ENCODE results near the gene COLQ.
"Not testable (repeated sequence)": the region's sequence is repeated elsewhere in the genome, so short reads cannot be mapped to it uniquely, and the experiment has no call there.

Gene COLQ

DNA sequence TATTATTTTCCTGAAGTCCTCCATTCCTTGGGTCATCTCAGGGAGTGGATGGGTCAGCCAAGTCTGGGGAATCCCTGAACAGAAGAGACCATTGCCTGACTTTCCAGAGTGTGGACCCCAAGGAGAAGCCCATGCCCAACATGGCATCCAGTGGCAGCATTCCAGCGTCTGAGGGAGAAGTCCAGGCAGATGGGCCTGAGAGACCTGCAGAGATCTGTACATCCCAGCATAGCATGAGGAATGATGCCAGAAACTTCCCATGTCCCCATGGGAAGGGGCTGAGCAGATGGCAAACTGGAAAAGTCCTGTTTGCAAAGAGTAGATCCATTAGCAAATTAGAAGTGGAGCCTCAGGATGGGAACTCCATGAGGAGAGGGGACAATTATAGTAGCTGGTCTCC is 17.6 kb upstream of the COLQ start:
- no peaks in the 10 kb centered on the region for H3K9me3 ChIP-seq (ENCODE audit: control insufficient read depth, insufficient read depth, low read depth, low read length)
- H3K9ac ChIP-seq (ENCODE audit: low read length) = no peak overlapping the region
- no peaks in the 10 kb centered on the region for H3K36me3 ChIP-seq (ENCODE audit: control insufficient read depth, insufficient read depth, low read length)
- no peak overlapping the region for H3K4me3 ChIP-seq (ENCODE audit: low read depth, low read length)
- no peaks in the 10 kb centered on the region for H3K4me1 ChIP-seq (ENCODE audit: control insufficient read depth, insufficient read depth, low read length)
- H3K27me3 ChIP-seq (ENCODE audit: control insufficient read depth, insufficient read depth, low read length) = no peaks in the 10 kb centered on the region
- no peak overlapping the region for H3K27ac ChIP-seq (ENCODE audit: low read depth, low read length)

DNA sequence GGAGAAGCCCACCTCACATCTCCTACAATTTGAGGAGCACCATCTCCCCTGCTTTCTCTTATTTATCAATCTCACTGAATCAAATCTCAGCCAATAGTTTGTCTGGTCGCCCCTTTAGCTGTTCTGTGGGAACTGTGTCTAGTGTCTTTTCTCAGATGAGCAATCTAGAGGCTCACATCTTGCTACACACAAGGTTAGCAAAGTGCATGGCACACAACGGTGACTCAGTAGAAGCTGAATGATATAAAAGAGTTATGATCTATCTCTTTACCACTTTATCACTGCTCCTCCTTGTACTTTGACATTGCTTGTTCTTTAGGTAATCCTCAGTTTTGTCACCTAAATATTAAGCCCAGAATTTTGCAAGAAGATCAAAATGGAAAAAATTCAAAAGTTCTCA is 16.8 kb upstream of the COLQ start:
- Histone ChIP-seq H3K36me3 (ENCODE audit: control insufficient read depth, insufficient read depth, low read length) (no peaks in the 10 kb centered on the region), H3K9ac (ENCODE audit: low read length) (no peak overlapping the region), H3K4me1 (ENCODE audit: control insufficient read depth, insufficient read depth, low read length) (no peaks in the 10 kb centered on the region), H3K4me3 (ENCODE audit: low read depth, low read length) (no peak overlapping the region), H3K27me3 (ENCODE audit: control insufficient read depth, insufficient read depth, low read length) (no peaks in the 10 kb centered on the region), H3K27ac (ENCODE audit: low read depth, low read length) (no peak overlapping the region), H3K9me3 (ENCODE audit: control insufficient read depth, insufficient read depth, low read depth, low read length) (no peaks in the 10 kb centered on the region)

DNA sequence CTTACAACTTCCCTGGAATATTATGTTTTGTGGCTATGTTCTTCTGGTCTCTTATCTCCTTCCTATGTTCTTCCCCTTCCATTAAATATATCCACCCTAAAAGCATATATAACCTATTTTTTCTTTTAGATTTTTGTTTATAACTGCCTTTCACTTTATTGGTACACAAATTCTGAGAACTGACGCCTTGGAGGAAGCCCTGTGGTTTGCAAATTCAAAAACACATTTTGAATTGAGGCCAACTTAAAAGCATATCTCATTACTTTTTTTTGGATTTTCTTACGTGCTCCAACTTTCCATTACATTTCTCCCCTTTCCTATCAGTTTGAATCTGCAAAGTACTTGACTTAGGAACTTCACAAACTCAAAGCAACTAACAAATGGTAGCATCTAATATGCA is 15.3 kb upstream of the COLQ start:
- no peak overlapping the region for H3K27ac ChIP-seq (ENCODE audit: low read depth, low read length)
- H3K4me3 ChIP-seq (ENCODE audit: low read depth, low read length) = no peak overlapping the region
- H3K9me3 ChIP-seq (ENCODE audit: control insufficient read depth, insufficient read depth, low read depth, low read length) = no peaks in the 10 kb centered on the region
- no peaks in the 10 kb centered on the region for H3K27me3 ChIP-seq (ENCODE audit: control insufficient read depth, insufficient read depth, low read length)
- H3K4me1 ChIP-seq (ENCODE audit: control insufficient read depth, insufficient read depth, low read length) = no peaks in the 10 kb centered on the region
- H3K9ac ChIP-seq (ENCODE audit: low read length) = no peak overlapping the region
- no peaks in the 10 kb centered on the region for H3K36me3 ChIP-seq (ENCODE audit: control insufficient read depth, insufficient read depth, low read length)

DNA sequence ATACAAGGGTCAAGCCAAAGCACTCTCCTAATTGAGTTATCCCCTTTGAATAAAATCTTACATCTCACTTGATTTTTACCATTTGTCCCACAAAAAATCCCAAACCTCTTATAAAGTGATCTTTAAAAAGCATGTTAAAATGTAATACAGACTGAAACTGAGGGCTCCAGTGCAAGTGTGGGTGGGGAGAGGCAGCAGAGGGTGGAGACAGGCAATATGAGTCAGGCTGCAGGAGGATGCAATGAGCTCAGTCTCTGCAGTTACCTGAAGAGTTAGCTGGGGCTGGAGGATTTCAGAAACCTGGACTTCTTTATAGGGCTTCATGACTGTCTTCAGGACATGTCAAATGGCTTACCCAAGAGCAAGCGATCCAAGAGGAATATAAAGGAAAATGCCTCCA is 14.2 kb upstream of the COLQ start:
- no peak overlapping the region for H3K4me3 ChIP-seq (ENCODE audit: low read depth, low read length)
- no peak overlapping the region for H3K27ac ChIP-seq (ENCODE audit: low read depth, low read length)
- no peak overlapping the region for H3K9ac ChIP-seq (ENCODE audit: low read length)
- no peaks in the 10 kb centered on the region for H3K27me3 ChIP-seq (ENCODE audit: control insufficient read depth, insufficient read depth, low read length)
- H3K9me3 ChIP-seq (ENCODE audit: control insufficient read depth, insufficient read depth, low read depth, low read length) = no peaks in the 10 kb centered on the region
- H3K36me3 ChIP-seq (ENCODE audit: control insufficient read depth, insufficient read depth, low read length) = no peaks in the 10 kb centered on the region
- H3K4me1 ChIP-seq (ENCODE audit: control insufficient read depth, insufficient read depth, low read length) = no peaks in the 10 kb centered on the region

DNA sequence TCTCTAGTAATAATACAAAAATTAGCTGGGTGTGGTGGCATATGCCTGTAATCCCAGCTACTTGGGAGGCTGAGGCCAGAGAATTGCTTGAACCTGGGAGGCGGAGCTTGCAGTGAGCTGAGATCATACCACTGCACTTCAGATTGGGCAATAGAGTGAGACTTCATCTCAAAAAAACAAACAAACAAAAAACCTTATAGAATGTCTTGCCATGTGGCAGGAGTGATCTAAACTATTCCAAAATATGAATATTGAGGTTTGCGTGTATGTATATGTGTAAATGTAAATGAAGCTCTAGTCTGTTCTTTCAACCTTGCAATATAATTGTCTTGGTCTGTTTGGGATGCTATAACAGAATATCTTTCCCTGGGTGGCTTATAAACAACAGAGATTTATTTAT is 11.1 kb upstream of the COLQ start:
- H3K4me1 ChIP-seq (ENCODE audit: control insufficient read depth, insufficient read depth, low read length); H3K27ac ChIP-seq (ENCODE audit: low read depth, low read length); H3K36me3 ChIP-seq (ENCODE audit: control insufficient read depth, insufficient read depth, low read length); H3K4me3 ChIP-seq (ENCODE audit: low read depth, low read length); H3K9ac ChIP-seq (ENCODE audit: low read length); H3K27me3 ChIP-seq (ENCODE audit: control insufficient read depth, insufficient read depth, low read length); H3K9me3 ChIP-seq (ENCODE audit: control insufficient read depth, insufficient read depth, low read depth, low read length): not testable (repeated sequence)

DNA sequence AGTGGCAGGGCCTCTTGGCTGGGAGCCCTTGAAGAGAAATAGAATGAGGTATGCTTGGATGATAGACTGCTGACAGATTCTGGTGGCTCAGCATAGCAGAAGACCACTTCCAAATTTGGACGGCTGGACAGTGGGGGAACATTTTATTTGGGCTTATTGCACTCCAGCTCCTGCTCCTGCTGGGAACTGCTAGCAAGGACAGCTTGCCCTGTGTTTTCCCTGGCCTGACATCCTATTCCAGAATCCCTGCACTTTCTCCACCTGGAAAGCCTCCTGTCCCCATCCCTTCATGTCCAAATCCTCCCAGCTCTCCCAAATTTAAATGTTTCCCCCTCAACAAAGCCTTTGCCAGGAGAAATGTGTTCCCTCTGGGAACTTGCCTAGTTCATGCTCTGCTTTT is 9.8 kb upstream of the COLQ start:
- no peaks in the 10 kb centered on the region for H3K9me3 ChIP-seq (ENCODE audit: control insufficient read depth, insufficient read depth, low read depth, low read length)
- no peak overlapping the region for H3K27ac ChIP-seq (ENCODE audit: low read depth, low read length)
- H3K9ac ChIP-seq (ENCODE audit: low read length) = no peak overlapping the region
- no peaks in the 10 kb centered on the region for H3K27me3 ChIP-seq (ENCODE audit: control insufficient read depth, insufficient read depth, low read length)
- no peaks in the 10 kb centered on the region for H3K36me3 ChIP-seq (ENCODE audit: control insufficient read depth, insufficient read depth, low read length)
- H3K4me1 ChIP-seq (ENCODE audit: control insufficient read depth, insufficient read depth, low read length) = peaks cover 4% of the 10 kb centered on the region; the same call in 1 of the 2 replicates
- no peak overlapping the region for H3K4me3 ChIP-seq (ENCODE audit: low read depth, low read length)

DNA sequence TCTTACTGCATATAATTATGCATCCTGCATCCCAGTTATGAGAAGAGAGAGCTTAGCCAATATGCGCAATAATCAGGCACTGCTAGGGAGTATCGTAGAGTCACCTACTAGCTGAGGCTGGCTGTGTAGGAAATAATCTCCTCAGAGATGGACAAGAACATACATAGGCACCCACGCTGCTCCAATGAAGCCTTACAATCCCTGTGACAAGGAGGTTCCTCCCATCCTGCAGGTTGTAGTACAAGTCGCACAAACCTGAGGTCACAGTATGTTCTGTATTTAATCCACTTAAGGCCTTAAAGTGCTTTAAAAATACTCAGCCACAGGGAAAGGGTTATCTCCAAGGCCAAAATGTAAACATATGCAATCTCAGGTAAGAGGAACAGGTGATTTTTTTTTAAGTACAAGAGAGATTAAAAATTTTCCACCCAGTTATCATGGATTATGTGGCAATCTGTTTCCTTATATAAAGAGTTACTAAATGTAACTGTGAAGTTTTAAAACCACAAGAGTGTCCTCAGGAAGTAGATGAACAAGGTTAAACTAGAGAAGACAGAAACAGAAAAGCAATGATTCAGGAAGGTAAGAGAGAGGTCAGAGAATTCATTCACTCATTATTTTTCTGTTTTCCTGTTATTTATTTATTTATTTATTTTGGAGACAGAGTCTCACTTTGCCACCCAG is 7.5 kb upstream of the COLQ start:
- Histone ChIP-seq H3K9ac (ENCODE audit: low read length) (no peak overlapping the region), H3K27ac (ENCODE audit: low read depth, low read length) (no peak overlapping the region), H3K4me3 (ENCODE audit: low read depth, low read length) (no peak overlapping the region), H3K36me3 (ENCODE audit: control insufficient read depth, insufficient read depth, low read length) (no peaks in the 10 kb centered on the region), H3K4me1 (ENCODE audit: control insufficient read depth, insufficient read depth, low read length) (peaks cover 4% of the 10 kb centered on the region; the same call in 1 of the 2 replicates), H3K9me3 (ENCODE audit: control insufficient read depth, insufficient read depth, low read depth, low read length) (no peaks in the 10 kb centered on the region), H3K27me3 (ENCODE audit: control insufficient read depth, insufficient read depth, low read length) (no peaks in the 10 kb centered on the region)

DNA sequence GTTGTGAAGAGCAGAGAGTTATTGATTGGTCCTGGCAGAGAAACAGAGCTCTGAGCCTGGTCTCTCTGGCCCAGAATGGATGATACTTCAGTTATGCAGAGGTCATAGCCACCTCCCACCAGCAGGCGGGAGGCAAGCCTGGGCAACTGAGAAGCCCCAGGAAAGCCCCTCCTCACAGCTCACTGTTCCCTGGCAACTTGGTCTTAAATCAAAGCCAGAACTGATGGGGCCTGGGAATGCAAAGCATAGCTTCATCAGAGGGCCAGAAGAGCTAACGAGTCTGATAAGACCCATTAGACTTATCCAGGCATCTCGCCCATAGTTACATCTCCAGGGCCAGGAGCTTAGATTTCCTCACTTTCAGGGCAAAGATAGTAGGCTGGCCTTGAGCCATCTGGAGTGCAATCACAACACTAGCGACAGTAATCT is 5.5 kb upstream of the COLQ start:
- Histone ChIP-seq H3K4me3 (ENCODE audit: low read depth, low read length) (no peak overlapping the region), H3K9ac (ENCODE audit: low read length) (no peak overlapping the region), H3K9me3 (ENCODE audit: control insufficient read depth, insufficient read depth, low read depth, low read length) (no peaks in the 10 kb centered on the region), H3K27me3 (ENCODE audit: control insufficient read depth, insufficient read depth, low read length) (no peaks in the 10 kb centered on the region), H3K4me1 (ENCODE audit: control insufficient read depth, insufficient read depth, low read length) (peaks cover 4% of the 10 kb centered on the region; the same call in 1 of the 2 replicates), H3K36me3 (ENCODE audit: control insufficient read depth, insufficient read depth, low read length) (no peaks in the 10 kb centered on the region), H3K27ac (ENCODE audit: low read depth, low read length) (no peak overlapping the region)

DNA sequence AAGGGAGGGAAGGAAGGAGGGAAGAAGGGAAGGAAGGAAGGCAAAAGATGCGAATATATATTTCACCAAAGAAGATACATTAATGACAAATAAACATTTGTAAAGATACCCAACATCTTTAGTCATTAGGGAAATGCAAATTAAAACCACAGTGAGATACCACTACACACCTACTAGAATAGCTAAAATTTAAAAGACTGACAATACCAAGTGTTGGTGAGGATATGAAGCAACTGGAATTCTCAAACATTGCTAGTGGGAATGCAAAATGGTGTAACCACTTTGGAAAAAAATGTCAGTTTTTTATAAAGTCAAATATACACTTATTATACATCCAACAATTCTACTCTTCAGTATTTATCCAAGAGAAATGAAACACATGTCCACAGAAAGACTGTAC is 4.3 kb upstream of the COLQ start:
- Histone ChIP-seq H3K27ac (ENCODE audit: low read depth, low read length) (no peak overlapping the region), H3K9ac (ENCODE audit: low read length) (no peak overlapping the region), H3K9me3 (ENCODE audit: control insufficient read depth, insufficient read depth, low read depth, low read length) (no peaks in the 10 kb centered on the region), H3K27me3 (ENCODE audit: control insufficient read depth, insufficient read depth, low read length) (no peaks in the 10 kb centered on the region), H3K36me3 (ENCODE audit: control insufficient read depth, insufficient read depth, low read length) (no peaks in the 10 kb centered on the region), H3K4me3 (ENCODE audit: low read depth, low read length) (no peak overlapping the region), H3K4me1 (ENCODE audit: control insufficient read depth, insufficient read depth, low read length) (peaks cover 13% of the 10 kb centered on the region)

DNA sequence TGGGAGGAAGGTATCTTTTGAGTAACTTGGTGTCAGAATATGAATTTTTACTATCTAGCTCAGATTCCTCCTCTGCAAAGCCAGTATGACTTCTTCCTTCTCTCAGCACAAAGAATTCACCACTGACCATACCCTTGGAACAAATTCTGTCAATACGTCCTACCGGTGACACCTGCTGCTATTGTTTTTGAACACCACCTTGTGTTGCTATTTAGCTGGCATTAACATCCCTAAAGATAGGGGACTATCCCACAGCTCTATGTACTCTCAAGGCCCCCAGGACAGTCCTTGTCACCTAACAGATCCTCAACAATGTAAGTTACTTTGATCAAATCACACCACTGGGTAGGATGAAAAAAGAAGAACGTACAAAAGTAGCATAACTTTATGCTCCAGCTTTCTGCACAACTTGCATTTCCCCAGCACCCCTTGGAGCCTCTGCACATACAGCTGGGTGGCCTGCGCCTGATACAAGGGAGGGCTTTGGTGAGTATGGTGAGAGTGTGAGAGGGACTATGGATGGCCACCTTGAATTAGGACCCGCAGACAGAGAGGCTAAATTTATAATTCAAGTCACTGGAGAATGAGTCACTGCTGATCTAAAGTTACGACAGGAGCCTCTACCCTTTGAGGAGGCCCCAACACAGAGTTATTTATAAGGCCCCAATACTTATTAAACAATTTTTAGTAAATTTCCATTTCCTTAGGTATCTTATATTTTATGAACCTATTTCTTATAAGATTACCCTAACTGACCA is 2.3 kb upstream of the COLQ start:
- Histone ChIP-seq H3K9me3 (ENCODE audit: control insufficient read depth, insufficient read depth, low read depth, low read length) (no peaks in the 10 kb centered on the region), H3K9ac (ENCODE audit: low read length) (no peak overlapping the region), H3K36me3 (ENCODE audit: control insufficient read depth, insufficient read depth, low read length) (no peaks in the 10 kb centered on the region), H3K4me1 (ENCODE audit: control insufficient read depth, insufficient read depth, low read length) (peaks cover 18% of the 10 kb centered on the region), H3K27ac (ENCODE audit: low read depth, low read length) (no peak overlapping the region), H3K4me3 (ENCODE audit: low read depth, low read length) (no peak overlapping the region), H3K27me3 (ENCODE audit: control insufficient read depth, insufficient read depth, low read length) (no peaks in the 10 kb centered on the region)

DNA sequence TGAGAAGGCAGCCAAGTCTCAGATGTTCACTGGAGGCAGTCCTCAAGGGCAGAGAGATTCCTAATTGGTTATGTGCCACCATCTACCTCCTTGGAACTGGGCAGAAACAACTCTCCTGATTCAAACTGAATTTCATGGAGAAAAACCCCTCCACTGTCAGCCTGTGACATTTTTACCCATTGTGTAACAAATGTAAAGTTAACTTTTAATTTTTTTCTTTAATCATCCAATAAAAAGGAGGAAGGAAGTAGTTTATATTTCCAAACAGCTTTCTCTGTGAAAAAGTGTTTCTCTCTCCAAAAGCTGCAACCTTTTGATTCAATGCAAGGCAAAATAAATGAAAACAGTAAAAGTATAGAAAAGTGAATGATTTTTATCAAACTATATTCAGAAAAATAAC is 510 bp upstream of the COLQ start:
- no peak overlapping the region for H3K4me3 ChIP-seq (ENCODE audit: low read depth, low read length)
- H3K4me1 ChIP-seq (ENCODE audit: control insufficient read depth, insufficient read depth, low read length) = peaks cover 15% of the 10 kb centered on the region
- H3K9me3 ChIP-seq (ENCODE audit: control insufficient read depth, insufficient read depth, low read depth, low read length) = no peaks in the 10 kb centered on the region
- no peaks in the 10 kb centered on the region for H3K36me3 ChIP-seq (ENCODE audit: control insufficient read depth, insufficient read depth, low read length)
- H3K27ac ChIP-seq (ENCODE audit: low read depth, low read length) = no peak overlapping the region
- no peaks in the 10 kb centered on the region for H3K27me3 ChIP-seq (ENCODE audit: control insufficient read depth, insufficient read depth, low read length)
- no peak overlapping the region for H3K9ac ChIP-seq (ENCODE audit: low read length)

All from HUES6 (cell line).